Eye (tissue), 1 donor: ENCODE data around the gene PPCDC.
"Not testable (repeated sequence)": the region's sequence is repeated elsewhere in the genome, so short reads cannot be mapped to it uniquely, and the experiment has no call there.

Source experiments
- DNase-seq: peaks from one replicate; pipeline ENCODE4 v3.0.0-alpha.2; 2015

The PPCDC gene

DNA sequence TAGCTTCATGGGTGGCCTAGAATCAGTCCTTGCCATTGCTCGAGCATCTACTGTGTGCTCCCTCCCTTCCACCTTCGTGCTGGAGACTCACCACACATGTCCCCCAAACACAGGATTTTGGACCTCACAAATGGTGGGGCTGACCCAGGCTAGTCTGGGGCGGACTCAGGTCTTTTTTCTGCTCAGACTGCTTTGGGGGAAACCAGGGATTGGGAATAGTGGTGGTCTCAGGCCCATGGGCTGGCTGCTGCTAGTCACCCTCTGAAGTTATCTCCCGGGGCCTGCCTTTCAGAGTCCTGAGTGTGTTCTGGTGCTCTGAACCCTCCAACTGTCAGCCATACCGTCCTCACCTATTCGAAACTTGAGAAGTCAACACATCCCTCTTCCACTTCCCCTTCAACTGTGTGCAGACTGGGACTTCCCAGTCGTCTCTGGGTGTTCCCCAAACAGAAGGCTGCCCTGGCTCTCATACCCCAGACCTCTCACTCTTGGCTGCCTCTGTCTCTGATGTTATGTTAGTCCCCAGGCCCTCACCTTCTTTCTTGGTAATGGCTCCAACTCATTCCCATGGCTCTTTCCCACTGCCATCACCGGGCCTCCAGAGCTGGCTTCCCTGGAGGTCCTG, 46.0 kb downstream of the PPCDC start:
- no peak for DNase-seq

DNA sequence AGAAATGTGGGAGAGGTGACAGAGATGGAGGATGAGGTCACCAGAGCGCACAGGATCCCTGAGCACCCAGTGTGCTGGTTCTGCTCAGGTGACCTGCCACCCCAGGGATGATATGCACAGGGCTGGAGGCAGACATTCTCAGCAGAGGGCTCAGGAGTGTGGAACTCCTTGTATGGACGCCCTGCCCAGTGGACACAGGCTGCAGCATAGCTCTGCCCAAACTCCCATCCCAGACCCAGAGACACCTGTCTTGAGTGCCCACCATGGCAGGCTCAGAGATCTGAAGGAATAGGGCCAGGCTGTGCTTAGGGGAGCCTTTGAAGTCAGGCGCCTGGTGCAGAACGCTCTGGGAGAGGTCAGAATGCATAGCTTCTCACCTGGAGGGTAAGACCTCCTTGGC, 47.3 kb downstream of the PPCDC start:
- DNase-seq, result no peak

DNA sequence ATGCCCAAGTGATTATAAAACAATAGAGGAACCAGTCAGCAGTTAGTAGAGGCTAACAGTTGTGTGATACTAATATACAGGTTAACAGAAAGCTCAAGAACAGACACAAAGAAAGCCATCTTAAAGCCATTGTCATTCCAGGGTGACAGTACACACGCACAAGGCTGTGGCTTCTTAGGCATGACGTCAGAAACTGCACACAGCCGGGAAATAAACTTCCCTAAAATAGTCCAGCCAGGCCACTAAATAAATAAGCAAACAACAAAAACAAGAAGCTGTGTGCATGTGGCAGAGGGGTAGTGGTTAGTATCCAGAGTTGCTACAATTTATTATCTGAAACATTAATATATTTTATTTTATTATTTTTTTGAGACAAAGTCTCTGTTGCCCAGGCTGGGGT, 49.8 kb downstream of the PPCDC start:
- no peak for DNase-seq

DNA sequence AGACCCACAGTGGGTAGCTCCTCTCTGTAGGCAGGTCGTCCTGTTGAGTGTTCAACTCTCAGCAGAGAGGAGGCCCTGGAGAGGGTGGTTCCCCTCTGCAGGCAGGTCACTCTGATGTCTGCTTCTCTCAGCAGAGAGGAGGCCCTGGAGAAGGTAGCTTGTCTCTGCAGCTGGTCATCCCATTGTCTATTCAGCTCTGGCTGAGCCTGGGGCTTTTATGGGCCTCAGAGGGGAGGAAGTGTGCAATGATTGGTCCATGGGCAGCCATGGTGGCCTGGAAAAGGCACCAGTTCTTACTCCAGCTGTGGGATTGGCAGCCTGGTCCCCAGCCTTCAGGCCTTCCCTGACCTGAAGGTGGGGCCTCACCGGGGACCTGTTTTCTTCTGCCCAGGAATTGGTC, 52.9 kb downstream of the PPCDC start:
- DNase-seq, result no peak

DNA sequence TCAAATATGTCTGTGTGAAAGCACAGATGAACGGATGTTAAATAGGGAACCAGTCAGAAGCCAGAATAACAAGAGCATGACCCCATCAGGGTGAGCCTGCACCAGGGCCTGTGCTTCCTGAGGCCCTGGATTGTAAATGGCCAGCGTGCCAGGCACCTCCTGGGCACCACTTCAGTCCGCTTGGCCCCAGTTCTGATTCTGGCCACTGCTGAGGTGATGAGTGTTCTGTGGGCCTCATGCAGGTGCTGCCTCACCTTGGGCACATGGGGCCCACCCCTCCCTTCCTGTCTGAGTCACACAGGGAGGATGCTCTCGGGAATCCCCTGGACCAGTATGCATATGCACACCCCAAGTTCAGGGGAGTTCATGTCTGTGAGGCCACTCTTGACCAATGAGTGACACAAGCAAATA, 54.2 kb downstream of the PPCDC start:
- DNase-seq, result not testable (repeated sequence)

DNA sequence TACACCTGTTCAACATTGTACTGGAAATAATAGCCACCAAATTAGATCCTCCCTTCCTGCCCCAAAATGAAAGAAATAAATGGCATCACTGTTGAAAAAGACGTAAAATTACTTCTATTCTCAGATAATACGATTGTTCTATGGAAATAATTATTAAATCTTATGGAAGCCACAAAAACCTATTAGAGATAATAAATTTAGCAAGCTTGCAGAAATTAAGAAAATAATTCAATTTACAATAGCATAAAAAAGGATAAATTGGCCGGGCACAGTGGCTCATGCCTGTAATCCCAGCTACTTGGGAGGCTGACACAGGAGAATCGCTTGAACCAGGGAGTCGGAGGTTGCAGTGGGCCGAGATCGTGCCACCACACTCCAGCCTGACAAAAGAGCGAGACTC, 57.8 kb downstream of the PPCDC start:
- no peak for DNase-seq

DNA sequence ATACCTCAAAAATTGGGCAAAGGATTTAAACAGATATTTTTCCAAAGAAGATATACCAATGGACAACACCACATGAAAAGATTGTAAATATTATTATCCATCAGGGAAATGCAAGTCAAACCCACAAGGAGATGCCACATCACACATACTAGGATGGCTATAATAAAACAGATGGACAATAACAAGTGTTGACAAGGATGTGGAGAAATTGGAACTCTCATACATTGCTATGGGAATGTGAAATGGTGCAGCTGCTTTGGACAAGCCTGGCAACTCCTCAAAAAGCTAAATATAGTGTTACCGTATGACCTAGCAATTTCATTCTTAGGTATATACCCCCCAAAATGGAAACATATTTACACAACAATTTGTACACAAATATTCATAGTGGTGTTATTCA, 59.3 kb downstream of the PPCDC start:
- no peak for DNase-seq

DNA sequence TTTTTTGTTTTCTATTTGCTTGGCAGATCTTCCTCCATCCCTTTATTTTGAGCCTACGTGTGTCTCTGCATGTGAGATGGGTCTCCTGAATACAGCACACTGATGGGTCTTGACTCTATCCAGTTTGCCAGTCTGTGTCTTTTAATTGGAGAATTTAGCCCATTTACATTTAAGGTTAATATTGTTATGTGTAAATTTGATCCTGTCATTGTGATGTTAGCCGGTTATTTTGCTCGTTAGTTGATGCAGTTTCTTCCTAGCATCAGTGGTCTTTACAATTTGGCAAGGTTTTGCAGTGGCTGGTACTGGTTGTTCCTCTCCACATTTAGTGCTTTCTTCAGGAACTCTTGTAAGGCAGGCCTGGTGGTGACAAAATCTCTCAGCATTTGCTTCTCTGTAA, 62.3 kb downstream of the PPCDC start:
- DNase-seq, result not testable (repeated sequence)

DNA sequence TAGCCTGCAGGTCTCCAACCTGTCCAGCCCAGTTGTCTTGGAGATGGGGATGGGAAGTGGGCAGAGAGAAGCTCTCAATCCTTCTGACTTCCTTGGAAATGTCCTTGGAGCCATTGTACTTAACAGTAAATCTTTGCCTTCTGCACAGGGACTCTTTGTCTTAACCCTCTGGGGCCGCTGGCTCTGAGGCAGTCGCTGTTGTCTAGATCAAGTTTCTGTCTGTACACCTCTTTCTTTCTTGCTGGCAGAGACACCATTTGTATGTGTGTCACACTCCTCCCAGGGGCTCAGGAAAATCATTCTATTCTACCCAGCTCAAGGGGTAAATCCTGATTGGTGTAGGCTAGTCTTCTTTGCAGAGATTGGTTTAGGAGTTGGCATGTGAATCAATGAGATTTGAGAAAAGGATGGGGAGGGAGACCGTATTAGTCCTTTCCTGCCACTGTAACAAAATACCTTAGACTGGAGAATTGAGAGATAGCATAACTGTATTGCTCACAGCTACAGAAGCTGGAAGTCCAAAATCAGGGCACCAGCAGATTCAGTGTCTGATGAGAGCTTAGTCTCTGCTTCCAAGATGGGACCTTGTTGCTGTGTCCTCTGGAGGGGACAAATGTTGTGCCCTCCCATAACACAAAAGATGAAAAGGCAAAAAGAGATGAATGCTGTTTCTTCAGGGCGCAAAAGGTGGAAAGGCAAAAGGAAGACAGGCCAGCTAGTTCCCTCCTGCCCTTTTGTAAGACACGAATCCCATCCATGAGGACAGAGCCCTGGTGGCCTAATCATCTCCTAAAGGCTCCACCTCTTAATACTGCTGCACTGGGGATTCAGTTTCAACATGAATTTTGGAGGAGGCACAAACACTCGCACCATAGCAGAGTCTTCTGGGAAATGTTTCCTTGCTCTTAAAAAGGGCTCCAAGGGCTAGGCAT, 66.3 kb downstream of the PPCDC start:
- no peak for DNase-seq

DNA sequence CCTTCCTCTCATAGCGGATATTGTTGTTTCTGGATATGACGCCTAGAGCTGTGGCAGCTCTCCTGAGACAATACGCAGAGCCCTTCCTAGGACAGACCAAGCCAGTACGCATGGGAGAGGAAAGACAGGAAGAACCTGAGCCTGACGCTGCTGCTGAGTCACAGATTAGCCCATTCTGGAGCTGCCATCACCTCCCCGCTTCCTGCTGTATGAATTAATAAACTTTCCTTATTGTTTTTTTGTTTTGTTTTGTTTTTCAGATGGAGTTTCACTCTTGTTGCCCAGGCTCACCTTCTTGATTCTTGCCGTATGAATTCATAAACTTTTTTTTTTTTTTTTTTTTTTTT, 67.0 kb downstream of the PPCDC start:
- DNase-seq, result no peak

DNA sequence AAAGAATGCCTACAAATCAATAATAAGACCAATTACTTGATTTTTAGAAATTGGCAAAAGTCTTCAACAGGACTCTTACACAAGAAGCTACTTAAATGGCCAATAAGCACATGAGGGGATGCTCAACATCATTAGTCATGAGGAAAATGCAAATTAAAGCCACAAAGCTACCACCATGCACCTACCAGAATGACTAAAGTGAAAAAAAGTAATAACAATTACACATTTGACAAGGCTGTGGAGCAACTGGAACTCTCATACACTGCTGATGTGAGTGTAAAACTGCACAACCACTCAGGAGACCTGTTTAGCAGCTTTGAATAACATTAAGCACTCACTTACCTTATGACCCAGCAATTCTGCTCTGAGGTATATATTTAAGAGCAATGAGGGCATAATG, 68.4 kb downstream of the PPCDC start:
- DNase-seq, result no peak

DNA sequence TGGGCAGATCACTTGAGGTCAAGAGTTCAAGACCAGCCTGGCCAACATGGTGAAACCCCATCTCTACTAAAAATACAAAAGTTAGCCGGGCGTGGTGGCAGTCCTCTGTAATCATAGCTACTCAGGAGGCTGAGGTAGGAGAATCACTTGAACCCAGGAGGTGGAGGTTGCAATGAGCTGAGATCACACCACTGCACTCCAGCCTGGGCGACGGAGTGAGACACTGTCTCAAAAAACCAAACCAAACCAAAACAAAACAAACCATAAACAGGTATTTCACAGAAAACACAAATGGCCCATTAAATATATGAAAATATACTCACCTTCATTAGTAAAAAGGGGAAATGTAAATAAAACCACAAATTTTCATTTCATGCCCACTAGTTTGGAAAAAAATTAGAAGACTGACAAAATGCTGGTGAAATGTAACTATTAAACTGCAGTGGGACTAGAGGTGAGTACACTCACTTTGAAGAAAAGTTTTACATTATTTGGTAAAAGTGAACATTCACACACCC, 71.6 kb downstream of the PPCDC start:
- not testable (repeated sequence) for DNase-seq

DNA sequence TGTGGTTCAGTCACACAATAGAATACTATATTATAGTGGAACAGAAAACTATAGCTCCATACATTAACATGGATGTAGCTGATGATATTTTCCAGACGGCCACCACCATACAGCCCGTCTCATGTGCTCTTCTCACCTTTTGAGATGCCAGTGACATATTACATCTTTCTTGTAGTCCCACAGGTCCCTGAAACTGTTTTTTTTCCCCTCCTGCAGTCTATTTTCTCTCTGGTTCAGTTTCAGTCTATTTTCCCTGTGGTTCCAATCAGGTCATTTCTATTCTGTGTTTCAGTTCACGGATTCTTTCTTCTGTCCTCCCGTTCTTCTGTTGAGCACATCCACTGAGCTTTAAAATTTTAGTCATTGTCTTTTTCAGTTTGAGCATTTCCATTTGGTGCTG, 72.2 kb downstream of the PPCDC start:
- no peak for DNase-seq

DNA sequence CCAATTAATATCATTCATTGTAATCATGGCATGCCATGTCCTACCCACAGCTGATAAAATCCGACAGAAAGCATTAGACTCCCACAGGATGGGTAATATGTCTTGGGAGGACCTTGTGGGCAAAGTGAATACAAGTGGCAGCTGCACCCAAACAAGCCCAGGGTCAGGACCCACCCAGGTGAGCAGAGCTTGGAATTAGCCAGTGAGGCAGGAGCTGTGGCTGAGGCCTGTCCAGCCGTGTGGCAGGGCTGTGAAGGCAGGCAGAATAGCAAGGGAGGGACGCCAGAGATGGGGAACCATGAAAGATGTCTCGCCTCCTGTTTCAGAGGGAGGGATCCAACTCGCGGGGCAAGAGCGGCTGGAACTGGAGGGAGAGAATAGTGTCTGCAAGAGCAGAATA, 74.5 kb downstream of the PPCDC start:
- DNase-seq, result no peak

DNA sequence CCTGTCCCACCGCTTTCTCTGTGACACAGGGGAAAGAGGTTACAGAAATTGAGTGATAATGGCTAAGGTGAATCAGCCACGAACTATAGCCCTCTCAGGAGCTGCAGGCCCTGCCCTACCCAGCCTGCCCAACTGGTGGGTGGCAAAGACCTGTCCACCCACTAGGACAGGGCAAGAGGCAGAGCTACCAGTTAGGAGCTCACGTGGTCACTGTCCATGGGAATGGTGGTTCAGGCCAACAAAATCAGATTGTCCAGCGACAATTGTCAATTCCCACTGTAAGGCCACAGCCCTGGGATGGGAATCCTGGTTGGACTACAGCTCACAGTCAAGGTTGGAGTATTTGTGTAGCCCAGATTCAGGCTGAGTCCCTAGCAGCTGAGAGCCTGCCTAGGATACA, 75.0 kb downstream of the PPCDC start:
- DNase-seq, result no peak
